ENCODE measurements around the gene ABI2.

GRCh38 chr2:203360833-203361430, 32.7 kb downstream of the ABI2 start:
- TF ChIP-seq POLR2AphosphoS5 (IDR thresholded peaks at IDR 0.05) (no peak), POLR2A (IDR thresholded peaks at IDR 0.05) (no peak)
